ENCODE data around the gene SDCCAG8.
"Not testable (repeated sequence)": the region's sequence is repeated elsewhere in the genome, so short reads cannot be mapped to it uniquely, and the experiment has no call there.

Gene SDCCAG8

GRCh38 chr1:243255791-243256512 lies at the start of gene SDCCAG8:
SDCCAG8 (plus strand) TSS chr1:243256041; CDS start chr1:243256174, 133 bp downstream.
- DNase-seq, result peak; percentile 97 to 100 (median 98)
- intact Hi-C loops (cut with DNase I), result loop anchor here (2.0 kb wide), 1 partner anchor 61 kb away; no protein-coding TSS in a partner anchor

DNA sequence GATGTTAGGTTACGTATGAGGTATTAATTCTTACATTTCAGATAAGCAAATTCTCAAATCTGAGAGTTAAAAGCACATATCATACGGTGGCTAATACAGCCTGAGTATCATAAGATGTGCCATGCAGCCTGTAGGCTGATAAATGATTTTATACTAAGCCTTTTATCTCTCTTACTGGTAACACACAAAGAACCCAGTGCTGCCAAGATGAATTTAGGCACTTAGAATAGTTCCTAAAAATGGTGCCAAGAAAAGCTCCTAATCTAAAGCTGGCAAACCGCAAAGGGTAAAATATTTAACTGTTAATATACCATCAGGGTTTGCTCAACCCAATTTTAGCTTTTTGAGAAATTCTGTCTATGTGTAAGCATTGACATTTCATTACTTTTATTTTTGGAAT lies 43.9 kb upstream of the SDCCAG8 start:
- DNase-seq; intact Hi-C loops (cut with DNase I): not testable (repeated sequence)

GRCh38 chr1:243213045-243213787 lies 42.6 kb upstream of the SDCCAG8 start:
- DNase-seq, result no peak
- intact Hi-C loops (cut with DNase I), result no loop called here

GRCh38 chr1:243215276-243215875 lies 40.5 kb upstream of the SDCCAG8 start:
- DNase-seq; intact Hi-C loops (cut with DNase I): not testable (repeated sequence)

DNA sequence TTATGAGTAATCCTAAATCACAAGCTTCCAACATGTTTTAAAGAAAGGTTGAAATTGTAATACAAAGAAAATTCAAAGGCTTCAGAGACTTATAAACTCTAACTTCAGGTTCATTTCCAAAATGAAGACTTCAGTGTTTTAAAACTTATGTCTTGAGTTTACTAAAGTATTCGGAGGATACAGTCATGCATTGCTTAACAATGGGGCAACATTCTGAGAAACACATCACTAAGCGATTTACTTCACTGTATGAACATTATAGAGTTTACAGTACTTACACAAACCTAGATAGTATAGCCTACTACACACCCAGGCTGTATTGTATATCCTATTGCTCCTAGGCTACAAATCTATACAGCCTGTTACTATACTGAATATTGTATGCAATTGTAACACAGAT lies 39.1 kb upstream of the SDCCAG8 start:
- DNase-seq, result no peak
- intact Hi-C loops (cut with DNase I), result no loop called here

DNA sequence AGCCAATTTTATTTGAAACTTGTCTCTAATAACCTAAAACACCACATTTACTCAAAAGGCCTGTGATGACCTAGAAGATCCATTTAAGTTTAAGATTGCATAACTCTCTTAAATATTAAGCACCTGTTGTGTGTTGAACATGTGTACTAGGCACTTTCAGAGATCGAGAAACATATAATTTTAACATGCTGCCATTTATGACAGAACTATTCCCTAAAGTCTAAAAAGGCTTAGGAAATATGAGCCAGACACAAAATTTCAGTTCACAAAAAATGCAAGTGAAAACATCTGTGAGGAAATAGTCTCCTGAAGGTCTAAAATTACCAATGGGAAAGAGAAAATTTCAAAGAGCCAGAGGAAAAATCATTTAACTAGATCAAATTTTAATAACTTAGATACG lies 38.5 kb upstream of the SDCCAG8 start:
- intact Hi-C loops (cut with DNase I), result no loop called here
- no peak for DNase-seq

DNA sequence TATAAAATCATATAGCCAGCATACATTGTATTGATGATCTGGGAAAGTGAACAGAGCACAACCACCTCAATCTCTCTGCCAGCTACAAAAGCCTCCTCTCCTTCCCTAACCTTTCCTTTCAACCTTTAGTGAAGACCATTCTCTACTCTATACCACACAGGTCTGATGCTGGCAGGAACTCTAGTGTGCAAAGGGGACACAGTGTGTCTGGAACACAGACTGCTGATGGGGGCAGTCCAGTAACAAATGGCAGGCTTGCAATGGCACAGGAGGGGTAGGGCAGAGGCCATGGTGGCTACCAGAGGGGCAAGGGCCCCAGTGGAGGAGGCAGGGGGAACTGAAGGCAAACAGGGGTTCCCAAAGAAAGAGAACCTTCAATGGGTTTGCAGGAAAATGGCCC lies 37.8 kb upstream of the SDCCAG8 start:
- intact Hi-C loops (cut with DNase I), result no loop called here
- DNase-seq, result peak in 1 of 10 donors; percentile 42

DNA sequence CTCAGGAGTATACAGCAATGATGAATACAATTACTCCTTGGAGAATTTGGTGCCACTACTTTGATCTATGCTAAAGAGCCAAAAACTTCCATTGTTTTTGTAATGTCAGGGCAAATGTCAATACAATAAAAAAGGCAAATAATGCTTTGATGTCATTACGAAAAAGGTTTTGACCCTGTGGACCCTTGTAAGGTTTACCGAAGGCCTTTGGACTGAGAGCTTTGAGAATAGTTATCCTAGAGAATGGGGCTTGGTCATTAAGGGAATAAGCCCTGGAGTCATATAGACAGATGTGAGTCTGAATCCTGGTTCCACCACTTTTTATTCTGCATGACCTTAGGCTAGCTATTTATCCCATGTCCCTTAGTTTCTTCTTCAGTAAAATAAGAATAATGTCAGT lies 28.2 kb upstream of the SDCCAG8 start:
- DNase-seq, result no peak
- intact Hi-C loops (cut with DNase I), result no loop called here

DNA sequence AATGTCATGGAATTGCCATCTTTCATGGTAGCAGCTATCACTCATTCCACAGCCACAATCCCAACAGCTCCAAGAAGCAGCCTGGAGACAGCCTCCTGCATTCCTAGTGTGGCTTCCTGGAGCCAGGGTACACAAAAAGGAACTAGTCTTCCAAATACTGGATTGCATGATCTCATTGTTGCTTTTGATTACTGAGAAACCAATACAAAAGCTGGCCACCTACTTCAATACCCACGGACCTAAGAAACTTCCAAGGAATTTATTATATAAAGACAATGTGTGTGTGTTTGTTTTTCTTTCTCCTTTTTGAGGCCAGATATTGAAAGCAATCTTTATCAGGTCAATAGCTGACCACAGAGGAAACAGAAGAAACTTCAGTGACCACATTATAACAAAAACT lies 26.3 kb upstream of the SDCCAG8 start:
- DNase-seq, result no peak
- intact Hi-C loops (cut with DNase I), result no loop called here

DNA sequence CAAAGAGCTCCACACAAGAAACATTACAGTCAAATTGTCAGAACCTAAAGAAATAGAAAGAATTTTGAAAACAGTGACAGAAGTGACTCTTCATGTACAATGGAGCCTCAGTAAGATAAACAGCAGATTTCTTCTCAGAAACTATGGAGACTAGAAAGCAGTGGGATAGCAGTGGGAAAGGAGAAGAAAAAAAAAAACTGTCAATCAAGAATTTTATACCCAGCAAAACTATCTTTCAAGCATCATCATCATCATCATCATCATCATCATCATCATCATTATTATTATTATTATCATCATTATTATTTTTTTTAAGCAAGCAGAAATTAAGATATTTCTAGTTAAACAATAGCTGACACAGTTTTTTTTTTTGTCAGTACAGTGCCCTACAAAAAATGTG lies 24.9 kb upstream of the SDCCAG8 start:
- no peak for DNase-seq
- intact Hi-C loops (cut with DNase I), result no loop called here

GRCh38 chr1:243233908-243234307 lies 21.9 kb upstream of the SDCCAG8 start:
- intact Hi-C loops (cut with DNase I), result no loop called here
- DNase-seq, result no peak

DNA sequence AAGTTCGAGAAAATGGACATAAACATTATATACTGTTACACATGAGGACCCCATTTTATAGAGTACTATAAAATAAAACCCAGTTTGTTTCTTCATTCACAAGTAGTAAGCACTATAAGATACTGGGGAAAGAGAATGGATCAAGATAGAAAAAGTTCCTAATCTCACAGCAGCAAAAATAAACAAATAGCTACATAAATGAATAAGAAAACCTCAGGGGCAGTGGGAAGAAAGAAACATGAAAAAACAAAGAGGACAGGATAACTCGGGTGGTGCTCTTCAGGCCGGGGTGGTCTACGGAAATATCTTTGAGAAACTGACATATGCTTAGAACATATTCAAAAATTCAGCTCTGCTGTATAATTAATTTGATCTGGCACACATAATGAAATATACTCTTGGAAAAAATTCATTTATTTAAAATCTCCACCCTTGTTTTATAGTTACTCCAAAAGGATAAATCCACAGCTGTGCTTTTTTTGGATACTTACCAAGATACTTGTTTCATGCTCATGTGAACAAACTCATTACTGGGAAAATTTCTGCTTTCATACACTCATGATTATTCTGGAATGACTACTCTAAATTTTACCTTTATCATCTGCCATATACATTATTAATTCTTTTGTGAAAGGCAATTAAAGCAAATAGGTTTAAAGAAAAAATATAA lies 20.7 kb upstream of the SDCCAG8 start:
- intact Hi-C loops (cut with DNase I), result no loop called here
- DNase-seq, result no peak

GRCh38 chr1:243236604-243237252 lies 19.1 kb upstream of the SDCCAG8 start:
- intact Hi-C loops (cut with DNase I), result no loop called here
- no peak for DNase-seq

DNA sequence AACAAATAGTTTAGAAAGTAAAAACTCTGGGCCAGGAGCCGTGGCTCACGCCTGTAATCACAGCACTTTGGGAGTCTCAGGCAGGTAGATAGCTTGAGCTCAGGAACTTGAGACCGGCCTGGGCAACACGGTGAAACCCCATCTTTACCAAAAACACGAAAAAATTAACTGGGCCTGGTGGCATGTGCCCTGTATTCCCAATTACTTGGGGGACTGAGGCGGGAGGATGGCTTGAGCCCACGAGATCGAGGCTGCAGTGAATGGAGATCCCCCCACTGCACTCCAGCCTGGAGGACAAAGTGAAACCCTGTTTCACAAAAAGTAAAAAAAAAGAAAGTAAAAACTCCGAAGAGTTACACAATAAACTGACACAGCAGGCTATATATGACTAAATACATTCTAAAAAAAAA lies 11.4 kb upstream of the SDCCAG8 start:
- peak in 1 of 10 donors; percentile 50 for DNase-seq
- intact Hi-C loops (cut with DNase I), result no loop called here

DNA sequence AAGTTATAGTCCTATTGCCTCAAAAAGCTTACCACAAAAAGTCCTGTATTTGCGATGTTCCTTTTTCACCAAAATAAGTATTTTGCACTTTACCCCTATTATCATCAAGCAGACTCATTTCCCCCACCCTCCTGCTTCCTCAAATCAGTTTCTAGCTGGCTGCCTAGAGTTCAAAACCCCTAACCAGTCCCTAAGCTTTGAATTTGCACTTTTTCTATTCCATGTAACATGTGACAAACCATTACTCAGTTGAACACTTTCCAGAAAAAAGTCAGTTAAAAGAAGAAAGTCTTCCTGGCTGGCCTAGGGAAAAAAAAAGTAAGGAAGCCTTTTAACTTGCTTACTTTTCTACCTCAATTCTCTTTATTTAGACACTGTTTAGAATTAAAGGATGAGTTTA lies 8.9 kb upstream of the SDCCAG8 start:
- intact Hi-C loops (cut with DNase I), result no loop called here
- DNase-seq, result no peak

- no peak for DNase-seq
- intact Hi-C loops (cut with DNase I), result no loop called here
Observed at GRCh38 chr1:243247901-243248300, 7.9 kb upstream of the SDCCAG8 start.

- intact Hi-C loops (cut with DNase I), result no loop called here
- DNase-seq, result peak in 1 of 10 donors; percentile 61
Observed at GRCh38 chr1:243249214-243249613, 6.6 kb upstream of the SDCCAG8 start.

DNA sequence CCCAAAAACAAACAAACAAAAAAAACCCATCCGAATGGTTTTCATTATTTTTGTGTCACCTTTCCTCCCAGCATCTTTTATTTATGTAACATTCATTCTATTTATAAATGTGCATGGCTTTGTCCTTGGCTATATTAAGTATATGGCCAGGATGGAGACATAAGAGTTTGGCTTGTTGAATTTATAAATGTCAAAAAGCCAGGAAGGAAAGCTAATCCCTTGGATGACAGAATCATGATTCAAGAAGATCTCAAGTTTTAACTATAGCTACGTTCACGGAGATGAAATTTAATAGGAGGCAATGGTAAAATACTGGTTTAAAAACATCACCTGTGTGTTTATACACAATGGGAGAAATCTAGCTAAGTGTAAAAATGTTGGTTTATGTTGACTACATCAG lies 5.7 kb upstream of the SDCCAG8 start:
- no peak for DNase-seq
- intact Hi-C loops (cut with DNase I), result no loop called here

DNA sequence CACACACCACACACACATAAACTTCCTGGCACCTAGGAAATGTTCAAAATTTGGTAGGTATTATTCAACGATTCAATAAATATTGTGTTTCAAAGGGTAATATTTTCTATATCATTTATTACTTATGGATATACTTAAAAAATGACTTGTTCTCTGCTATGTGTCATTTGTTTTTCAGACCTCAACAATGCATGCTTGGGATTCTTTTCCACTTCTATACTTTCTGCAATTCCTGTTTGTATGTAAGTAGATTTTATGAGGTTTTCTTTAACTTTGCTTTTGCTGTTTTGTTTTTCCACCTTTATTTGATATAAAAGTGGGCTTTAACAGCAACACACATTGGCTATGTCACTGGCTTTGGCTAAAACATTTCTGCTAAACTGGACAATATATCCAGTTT lies 4.3 kb upstream of the SDCCAG8 start:
- intact Hi-C loops (cut with DNase I), result no loop called here
- DNase-seq, result no peak

DNA sequence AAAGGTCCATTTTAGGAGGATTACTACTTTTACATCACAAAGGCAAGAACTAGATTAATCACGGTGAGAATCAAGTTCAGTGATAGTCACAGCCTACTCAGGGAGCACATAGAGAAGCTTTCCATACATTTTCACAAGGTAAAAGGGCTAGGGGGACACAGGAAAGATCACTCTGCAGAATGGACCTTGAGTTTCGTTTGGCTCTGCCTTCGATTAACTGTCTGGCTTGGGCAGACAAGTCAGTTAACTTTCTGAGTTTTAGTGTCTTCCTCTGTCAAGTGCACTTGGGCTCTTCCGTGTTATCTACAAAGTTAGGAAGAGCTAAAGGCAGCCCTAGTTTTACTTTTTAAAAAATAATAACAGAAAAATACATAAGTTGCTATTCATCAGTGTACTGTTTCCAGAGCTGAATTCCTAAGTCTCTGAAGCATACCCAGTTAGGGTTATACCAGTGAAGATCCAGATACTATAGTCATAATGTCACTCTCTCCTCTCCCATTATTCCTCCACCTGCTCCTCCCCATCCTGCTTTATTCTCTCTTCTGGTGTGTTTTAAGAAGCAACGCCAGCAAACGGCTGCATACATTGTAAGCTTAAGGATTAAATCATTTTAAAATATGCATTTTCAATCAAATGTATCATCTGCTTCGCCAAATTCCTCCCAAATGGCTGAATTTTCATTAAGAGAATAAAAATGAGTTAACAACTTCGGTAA lies 2.5 kb upstream of the SDCCAG8 start:
- DNase-seq, result no peak
- intact Hi-C loops (cut with DNase I), result no loop called here
